Activated B cell treated with CpG ODN at 0.5 μM for 24 hours (primary cell): ENCODE data around the gene CBY2. TPM values are rescaled to one million over a fixed set of nuclear protein-coding genes. Genes with fewer than 3 reads are reported as not detected.

Source experiments
- ATAC-seq: fragments of 200-7000 bp; cut with Tn5 transposase; one replicate; pipeline ENCODE4 v1.10.0; 2021; ENCODE audit warnings: low read depth, mild to moderate bottlenecking, moderate library complexity
- CTCF ChIA-PET: fragments of 350-600 bp; sonication (Branson Sonifier 250); formaldehyde crosslinking; loops from one replicate; lab custom pipeline; 2021; ENCODE audit warnings: antibody characterized with exemption; lab: Charles Lee
- POLR2A ChIA-PET: fragments of 350-600 bp; sonication (Branson Sonifier 250); formaldehyde crosslinking; loops from one replicate; lab custom pipeline; 2021; ENCODE audit warnings: antibody characterized with exemption; lab: Charles Lee
- DNase-seq: peaks from one replicate; pipeline ENCODE4 v3.0.0; 2022
- H3K27ac Mint-ChIP-seq: one replicate; pipeline ENCODE4 v1.8.0; 2020; ENCODE audit warnings: mixed read lengths
- H3K27me3 Mint-ChIP-seq: one replicate; pipeline ENCODE4 v1.8.0; 2021; ENCODE audit warnings: mixed read lengths
- H3K36me3 Mint-ChIP-seq: one replicate; pipeline ENCODE4 v1.8.0; 2021; ENCODE audit warnings: low read depth, mixed read lengths
- H3K4me1 Mint-ChIP-seq: one replicate; pipeline ENCODE4 v1.8.0; 2021; ENCODE audit warnings: mixed read lengths
- H3K4me3 Mint-ChIP-seq: one replicate; pipeline ENCODE4 v1.8.0; 2020; ENCODE audit warnings: mild to moderate bottlenecking, mixed read lengths
- H3K9me3 Mint-ChIP-seq: one replicate; pipeline ENCODE4 v1.8.0; 2020; ENCODE audit warnings: mixed read lengths
- intact Hi-C: fragments of 100-400 bp; cut with micrococcal nuclease; formaldehyde crosslinking; loops from one replicate; pipeline ENCODE4 v1.15.1; 2024
- total RNA-seq: library from RNA; stranded (reverse); gene quantifications from 2 replicates; pipeline ENCODE4 v1.2.3, GENCODE V29; 2022
- TF ChIP-seq, protein P1 (sequence below): fragments of 200-600 bp; IDR thresholded peaks from one replicate; pipeline ENCODE4 v1.8.0; 2022; ENCODE audit warnings: antibody characterized with exemption, mild to moderate bottlenecking

The CBY2 gene
- total RNA-seq, 1 donor from 2014 or later = not detected

- H3K27ac Mint-ChIP-seq = no peak overlapping the region
These were observed 10.9 kb upstream of the CBY2 start for GRCh38 chr13:45691251-45691650.

DNA sequence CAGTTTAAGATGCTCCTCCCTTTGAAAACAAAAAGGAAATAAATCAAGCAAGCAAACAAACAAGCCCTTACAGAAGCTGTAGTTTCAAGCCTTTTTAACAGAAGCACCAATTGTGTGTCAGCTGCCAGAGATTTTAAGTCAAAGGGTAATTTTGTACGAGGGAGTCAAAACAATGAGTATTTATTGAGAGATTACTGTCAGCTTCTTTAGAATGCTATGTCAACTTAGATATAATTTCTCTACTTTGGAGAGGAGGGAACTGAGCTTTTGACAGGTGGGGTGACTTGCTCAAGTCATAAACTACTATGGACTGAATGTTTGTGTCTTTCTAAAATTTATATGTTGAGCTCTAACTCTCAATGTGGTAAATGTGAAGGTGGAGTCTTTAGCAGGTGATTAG, 10.5 kb upstream of the CBY2 start:
- H3K27me3 Mint-ChIP-seq = peaks cover 4% of the 10 kb centered on the region
- ATAC-seq (no peak), DNase-seq (no peak)
- H3K36me3 Mint-ChIP-seq = no peaks in the 10 kb centered on the region
- intact Hi-C loops = no loop called here
- H3K4me1 Mint-ChIP-seq = no peaks in the 10 kb centered on the region
- ChIA-PET POLR2A (no interaction called here), CTCF (no interaction called here)
- TF ChIP-seq, protein P1, sequence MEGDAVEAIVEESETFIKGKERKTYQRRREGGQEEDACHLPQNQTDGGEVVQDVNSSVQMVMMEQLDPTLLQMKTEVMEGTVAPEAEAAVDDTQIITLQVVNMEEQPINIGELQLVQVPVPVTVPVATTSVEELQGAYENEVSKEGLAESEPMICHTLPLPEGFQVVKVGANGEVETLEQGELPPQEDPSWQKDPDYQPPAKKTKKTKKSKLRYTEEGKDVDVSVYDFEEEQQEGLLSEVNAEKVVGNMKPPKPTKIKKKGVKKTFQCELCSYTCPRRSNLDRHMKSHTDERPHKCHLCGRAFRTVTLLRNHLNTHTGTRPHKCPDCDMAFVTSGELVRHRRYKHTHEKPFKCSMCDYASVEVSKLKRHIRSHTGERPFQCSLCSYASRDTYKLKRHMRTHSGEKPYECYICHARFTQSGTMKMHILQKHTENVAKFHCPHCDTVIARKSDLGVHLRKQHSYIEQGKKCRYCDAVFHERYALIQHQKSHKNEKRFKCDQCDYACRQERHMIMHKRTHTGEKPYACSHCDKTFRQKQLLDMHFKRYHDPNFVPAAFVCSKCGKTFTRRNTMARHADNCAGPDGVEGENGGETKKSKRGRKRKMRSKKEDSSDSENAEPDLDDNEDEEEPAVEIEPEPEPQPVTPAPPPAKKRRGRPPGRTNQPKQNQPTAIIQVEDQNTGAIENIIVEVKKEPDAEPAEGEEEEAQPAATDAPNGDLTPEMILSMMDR = no peak
- H3K4me3 Mint-ChIP-seq = no peak overlapping the region
- no peaks in the 10 kb centered on the region for H3K9me3 Mint-ChIP-seq
- H3K27ac Mint-ChIP-seq = no peak overlapping the region

More at GRCh38 chr13:45691251-45691650, 10.9 kb upstream of the CBY2 start:
- ChIA-PET CTCF (no interaction called here), POLR2A (no interaction called here)
- H3K9me3 Mint-ChIP-seq = no peaks in the 10 kb centered on the region
- no peaks in the 10 kb centered on the region for H3K4me1 Mint-ChIP-seq
- DNase-seq (no peak), ATAC-seq (no peak)
- H3K36me3 Mint-ChIP-seq = no peaks in the 10 kb centered on the region
- intact Hi-C loops = no loop called here
- H3K27me3 Mint-ChIP-seq = peaks cover 4% of the 10 kb centered on the region
- TF ChIP-seq, protein P1 = no peak
- H3K4me3 Mint-ChIP-seq = no peak overlapping the region

DNA sequence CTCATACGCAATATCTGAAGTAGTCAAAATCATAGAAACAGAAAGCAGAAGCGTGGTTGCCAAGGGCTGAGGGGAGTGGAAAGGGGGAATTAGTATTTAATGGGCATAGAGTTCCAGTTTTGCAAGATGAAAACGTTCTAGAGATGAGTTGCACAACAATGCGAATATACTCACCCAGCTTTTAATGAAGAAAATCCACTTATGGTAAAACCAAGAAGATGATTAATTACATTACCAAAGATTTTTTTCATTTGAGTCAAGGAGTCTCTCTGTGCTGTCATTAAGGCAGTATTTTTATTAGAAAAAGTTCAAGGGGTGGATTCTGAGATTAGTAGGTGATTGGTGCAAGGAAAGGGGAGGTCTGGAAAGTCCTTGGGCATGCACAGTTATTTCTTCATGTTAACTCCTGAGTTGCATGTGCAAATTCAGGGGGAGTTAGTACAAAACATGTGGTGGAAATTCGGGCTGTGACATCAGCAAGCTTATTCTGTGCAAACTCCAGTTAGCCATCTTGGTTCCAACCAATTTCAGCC, 6.9 kb upstream of the CBY2 start:
- TF ChIP-seq, protein P1 = no peak
- no peak overlapping the region for H3K27ac Mint-ChIP-seq

DNA sequence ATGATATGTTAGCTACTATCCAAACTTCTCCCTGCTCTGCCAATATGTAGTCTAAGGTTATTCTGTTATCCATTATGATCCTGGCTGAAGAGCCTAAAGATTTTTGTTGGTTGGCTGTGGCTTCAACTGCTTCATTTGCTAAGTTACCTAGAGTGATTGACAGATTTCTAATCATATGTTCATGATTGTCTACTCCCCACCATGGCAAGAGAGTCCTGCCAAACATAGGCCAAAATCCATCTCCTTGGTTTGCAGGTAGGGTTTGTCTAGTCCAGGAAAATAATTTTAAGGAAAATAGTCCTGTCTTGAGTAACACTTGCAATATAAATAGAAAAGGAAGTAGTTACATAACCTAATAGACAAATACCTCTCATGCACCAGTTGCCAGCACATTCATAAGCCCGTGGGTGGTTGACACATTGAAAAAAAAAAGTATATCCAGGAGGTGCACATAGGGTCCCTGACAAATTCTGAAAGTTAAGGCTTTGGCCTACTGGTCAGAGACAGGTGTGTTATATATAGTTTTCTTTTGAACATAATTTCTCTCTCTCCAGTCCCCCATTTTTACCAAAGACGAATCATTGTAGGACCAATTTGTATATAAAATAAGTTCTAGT, 5.4 kb upstream of the CBY2 start:
- ATAC-seq = no peak

More for the DNA sequence above, 6.9 kb upstream of the CBY2 start:
- H3K36me3 Mint-ChIP-seq = no peaks in the 10 kb centered on the region
- intact Hi-C loops = no loop called here
- no peaks in the 10 kb centered on the region for H3K4me1 Mint-ChIP-seq
- no peak for ATAC-seq
- CTCF ChIA-PET = no interaction called here
- POLR2A ChIA-PET = no interaction called here
- peaks cover 4% of the 10 kb centered on the region for H3K27me3 Mint-ChIP-seq
- no peak overlapping the region for H3K4me3 Mint-ChIP-seq
- H3K9me3 Mint-ChIP-seq = no peaks in the 10 kb centered on the region
- DNase-seq = no peak

More for the DNA sequence above, 5.4 kb upstream of the CBY2 start:
- intact Hi-C loops = no loop called here
- no peaks in the 10 kb centered on the region for H3K9me3 Mint-ChIP-seq
- CTCF ChIA-PET = no interaction called here
- no peaks in the 10 kb centered on the region for H3K4me1 Mint-ChIP-seq
- no peak for DNase-seq
- H3K36me3 Mint-ChIP-seq = no peaks in the 10 kb centered on the region
- TF ChIP-seq, protein P1 = no peak
- no peak overlapping the region for H3K27ac Mint-ChIP-seq
- POLR2A ChIA-PET = no interaction called here
- H3K27me3 Mint-ChIP-seq = no peaks in the 10 kb centered on the region
- H3K4me3 Mint-ChIP-seq = no peak overlapping the region
